H1 (cell line): Measurements from ENCODE around the gene PTPRO. TPM values are rescaled to one million over a fixed set of nuclear protein-coding genes. Genes with fewer than 3 reads are reported as not detected.

Source experiments
- BACH1 ChIP-seq: IDR thresholded peaks from 2 replicates; pipeline ENCODE4 v1.6.1; 2012; ENCODE audit warnings: low read length, improper control_type of control experiment
- CHD1 ChIP-seq: IDR thresholded peaks from 2 replicates; pipeline ENCODE4 v1.6.1; 2012; ENCODE audit warnings: low read depth, low read length, improper control_type of control experiment
- CHD7 ChIP-seq: fragments of 300-600 bp; sonication (generic); IDR thresholded peaks from 2 replicates; pipeline ENCODE4 v1.7.1; 2012; ENCODE audit warnings: low read length, moderate library complexity, mild to moderate bottlenecking, inconsistent platforms; ENCODE audit not compliant: insufficient replicate concordance
- MAX ChIP-seq: IDR thresholded peaks from 2 replicates; pipeline ENCODE4 v1.6.1; 2012; ENCODE audit warnings: inconsistent platforms
- POLR2A ChIP-seq, 2 experiments: IDR thresholded peaks; 1 replicate in 1 of 2; 2 replicates in 1 of 2; pipeline ENCODE4 v1.6.1; 2011; ENCODE audit warnings: low read depth in 2 of 2, low read length in 2 of 2, mild to moderate bottlenecking in 2 of 2; ENCODE audit errors: control extremely low read depth in 1 of 2
- SAP30 ChIP-seq: fragments of 300-600 bp; sonication (generic); IDR thresholded peaks from 2 replicates; pipeline ENCODE4 v1.7.1; 2012; ENCODE audit warnings: low read length, moderate library complexity, mild to moderate bottlenecking, inconsistent platforms; ENCODE audit not compliant: insufficient read depth, insufficient replicate concordance
- polyA plus RNA-seq, 7 experiments: library from polyadenylated mRNA; depleted of rRNA in 3 of 7; stranded (reverse) in 5 of 7; unstranded in 2 of 7; fragments of >200 nt in 5 of 7; fragments of 200-250 nt in 2 of 7; gene quantifications; 1 replicate in 5 of 7; 2 replicates in 1 of 7; 4 replicates in 1 of 7; pipeline versions ENCODE4 v1.2.1 to v1.2.3, GENCODE V29; 2011 to 2013; ENCODE audit warnings: missing spikeins in 2 of 7, mixed read lengths in 2 of 7
- total RNA-seq: library from RNA; stranded (reverse); fragmentation: NEBNext Ultra II Directional; extraction: Animal tissue kit (Norgen Biotek cat#: 25700); gene quantifications from 2 replicates; pipeline ENCODE4 v1.2.1, GENCODE V29; 2021

PTPRO gene
- total and polyA plus RNA-seq, 2 of the 8 experiments (the other 6 are each of a cell fraction or from before 2014, with no cell fraction given): 0.73 to 1.7 TPM

GRCh38 chr12:15525441-15525840 is 203.1 kb downstream of the PTPRO start (continued):
- no peak for TF ChIP-seq POLR2A (IDR thresholded peaks at IDR 0.05; ENCODE audit: control extremely low read depth in 1 of 2, low read depth in 2 of 2, low read length in 2 of 2)
- TF ChIP-seq BACH1: no peak
- no peak for TF ChIP-seq CHD7
- TF ChIP-seq SAP30: no peak
- TF ChIP-seq CHD1: no peak
- TF ChIP-seq MAX: no peak
